ENCODE data around the gene POU6F1.

POU6F1 gene

GRCh38 chr12:51196547-51196946, 21.3 kb downstream of the POU6F1 start:
- Histone ChIP-seq H3K9ac (no peak overlapping the region), H3K79me2 (no peaks in the 10 kb centered on the region), H3K27me3 (ENCODE audit: control insufficient read depth, insufficient read depth, low read length) (no peaks in the 10 kb centered on the region), H3K4me3 (ENCODE audit: low read depth, low read length) (no peak overlapping the region), H3K4me1 (no peaks in the 10 kb centered on the region), H3K9me3 (ENCODE audit: control insufficient read depth, low read length) (no peaks in the 10 kb centered on the region), H3K27ac (no peak overlapping the region), H2AFZ (no peak overlapping the region), H3K4me2 (ENCODE audit: low read length) (no peak overlapping the region), H3K36me3 (ENCODE audit: control insufficient read depth, insufficient read depth, low read length) (no peaks in the 10 kb centered on the region)
- TF ChIP-seq CTCF (IDR thresholded peaks at IDR 0.05), result no peak

DNA sequence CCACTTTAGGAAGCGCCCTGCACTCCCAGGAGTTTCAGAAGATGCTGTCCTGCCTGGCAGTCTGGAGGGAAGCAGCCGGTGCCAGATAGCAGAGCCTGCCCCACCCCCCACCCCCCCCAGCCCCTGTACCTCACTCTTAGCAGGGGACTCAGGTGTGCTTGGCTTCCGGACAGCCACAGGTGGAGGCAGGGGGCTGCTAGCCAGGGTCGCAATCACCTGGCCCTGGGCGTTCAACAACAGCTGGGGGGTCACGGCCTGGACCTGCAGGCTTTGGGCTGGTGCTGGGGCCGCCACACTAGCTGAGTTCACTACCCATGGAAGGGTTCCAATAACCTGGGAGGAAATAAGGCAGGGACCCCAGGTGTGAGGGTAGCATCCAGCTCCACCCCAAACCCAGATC, 22.0 kb downstream of the POU6F1 start:
- Histone ChIP-seq H3K4me3 (ENCODE audit: low read depth, low read length) (no peak overlapping the region), H3K9ac (no peak overlapping the region), H3K27me3 (ENCODE audit: control insufficient read depth, insufficient read depth, low read length) (no peaks in the 10 kb centered on the region), H3K27ac (no peak overlapping the region), H2AFZ (no peak overlapping the region), H3K4me1 (no peaks in the 10 kb centered on the region), H3K36me3 (ENCODE audit: control insufficient read depth, insufficient read depth, low read length) (no peaks in the 10 kb centered on the region), H3K9me3 (ENCODE audit: control insufficient read depth, low read length) (no peaks in the 10 kb centered on the region), H3K79me2 (no peaks in the 10 kb centered on the region), H3K4me2 (ENCODE audit: low read length) (no peak overlapping the region)
- TF ChIP-seq CTCF (IDR thresholded peaks at IDR 0.05), result no peak

- no peaks in the 10 kb centered on the region for H3K4me1 ChIP-seq
- H3K4me2 ChIP-seq (ENCODE audit: low read length), result no peak overlapping the region
- no peaks in the 10 kb centered on the region for H3K9me3 ChIP-seq (ENCODE audit: control insufficient read depth, low read length)
- TF ChIP-seq CTCF (IDR thresholded peaks at IDR 0.05), result no peak
- H3K9ac ChIP-seq, result no peak overlapping the region
- no peaks in the 10 kb centered on the region for H3K36me3 ChIP-seq (ENCODE audit: control insufficient read depth, insufficient read depth, low read length)
- H3K27ac ChIP-seq, result no peak overlapping the region
- no peak overlapping the region for H3K4me3 ChIP-seq (ENCODE audit: low read depth, low read length)
- H3K27me3 ChIP-seq (ENCODE audit: control insufficient read depth, insufficient read depth, low read length), result no peaks in the 10 kb centered on the region
- H3K79me2 ChIP-seq, result no peaks in the 10 kb centered on the region
- H2AFZ ChIP-seq, result no peak overlapping the region
Observed at GRCh38 chr12:51192284-51192671, 25.6 kb downstream of the POU6F1 start.

- no peaks in the 10 kb centered on the region for H3K36me3 ChIP-seq (ENCODE audit: control insufficient read depth, insufficient read depth, low read length)
Observed at GRCh38 chr12:51191516-51192283, 26.2 kb downstream of the POU6F1 start.

More at GRCh38 chr12:51191516-51192283, 26.2 kb downstream of the POU6F1 start:
- H3K4me2 ChIP-seq (ENCODE audit: low read length), result no peak overlapping the region
- no peaks in the 10 kb centered on the region for H3K9me3 ChIP-seq (ENCODE audit: control insufficient read depth, low read length)
- H3K4me3 ChIP-seq (ENCODE audit: low read depth, low read length), result no peak overlapping the region
- H3K27ac ChIP-seq, result no peak overlapping the region
- H3K4me1 ChIP-seq, result peaks cover 2% of the 10 kb centered on the region
- no peak for TF ChIP-seq CTCF (IDR thresholded peaks at IDR 0.05)
- H3K79me2 ChIP-seq, result no peaks in the 10 kb centered on the region
- no peak overlapping the region for H2AFZ ChIP-seq
- H3K9ac ChIP-seq, result no peak overlapping the region
- no peaks in the 10 kb centered on the region for H3K27me3 ChIP-seq (ENCODE audit: control insufficient read depth, insufficient read depth, low read length)
